ENCODE measurements around the gene DDX18. TPM values are rescaled to one million over a fixed set of nuclear protein-coding genes. Genes with fewer than 3 reads are reported as not detected.
A peak's percentile ranks its signal among the peaks of the same experiment; 100 is the strongest.

The DDX18 gene
- total RNA-seq (2014; rRNA removed; shearing (Covaris generic); ENCODE audit: low replicate concordance): 44.8 and 88.0 TPM in 2 replicates

DNA sequence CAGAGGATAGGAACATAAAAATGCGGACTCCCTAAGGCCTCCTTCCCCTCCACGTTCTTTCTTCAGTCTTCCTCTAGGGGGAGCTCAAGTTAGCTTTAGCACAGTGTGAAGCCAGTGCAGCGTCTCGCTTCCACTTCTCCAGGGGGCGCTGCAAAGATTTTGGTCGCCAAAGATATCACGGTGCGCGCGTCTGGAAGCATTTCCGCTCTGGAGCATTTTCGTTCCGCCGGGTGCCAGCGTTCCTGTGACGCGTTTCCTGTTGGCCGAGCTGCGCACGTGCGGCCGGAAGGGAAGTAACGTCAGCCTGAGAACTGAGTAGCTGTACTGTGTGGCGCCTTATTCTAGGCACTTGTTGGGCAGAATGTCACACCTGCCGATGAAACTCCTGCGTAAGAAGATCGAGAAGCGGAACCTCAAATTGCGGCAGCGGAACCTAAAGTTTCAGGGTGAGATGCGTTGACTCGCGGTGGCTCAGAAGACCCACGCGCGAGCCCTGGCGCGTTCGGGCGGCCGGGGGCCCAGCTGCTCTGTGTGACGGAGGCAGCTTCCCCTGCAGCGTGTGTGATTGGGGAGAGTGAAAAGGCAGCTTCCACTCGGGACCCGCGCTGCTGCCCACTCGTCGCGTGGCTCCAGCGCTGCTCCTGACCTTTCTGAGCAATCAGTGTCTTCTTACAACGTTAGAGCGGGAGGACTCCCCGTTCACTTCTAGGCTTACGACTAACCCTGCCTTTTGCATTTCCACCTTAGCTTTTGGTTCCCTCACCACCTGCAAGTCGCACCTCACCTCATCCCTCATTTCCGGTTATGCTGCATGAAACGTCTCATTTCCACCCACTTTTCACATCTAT lies at the start of gene DDX18:
Gene DDX18 (plus strand): TSS at position 275 of the 848 bp plus-strand sequence. CDS start 87 bp downstream, at position 362.
- peak within 1 kb of the TSS; percentile 88 for H3K4me2 ChIP-seq (ENCODE audit: low read depth, low read length, poor library complexity, severe bottlenecking)
- H3K79me2 ChIP-seq (ENCODE audit: low read length): peaks cover 47% of the 10 kb centered on the region
- H3K4me3 ChIP-seq (ENCODE audit: low read length): peak within 1 kb of the TSS; percentile 75
- DNase-seq: peak; percentile 99
- peak within 1 kb of the TSS; percentile 94 for H3K9ac ChIP-seq (ENCODE audit: low read length)
- H3K36me3 ChIP-seq (ENCODE audit: insufficient read depth, low read length): peaks cover 40% of the 10 kb centered on the region
- H2AFZ ChIP-seq (ENCODE audit: low read length): peak within 1 kb of the TSS; percentile 81
- peaks cover 21% of the 10 kb centered on the region for H3K4me1 ChIP-seq (ENCODE audit: low read length)
- H3K27ac ChIP-seq (ENCODE audit: low read length): peak within 1 kb of the TSS; percentile 67; the same call in 1 of the 2 replicates
- H3K9me2 ChIP-seq (replicated peaks; ENCODE audit: insufficient read depth, low read length): no peaks in the 10 kb centered on the region
- no peaks in the 10 kb centered on the region for H3K27me3 ChIP-seq (ENCODE audit: low read length)
- peaks cover 14% of the 10 kb centered on the region; the same call in 1 of the 2 replicates for H4K20me1 ChIP-seq (ENCODE audit: insufficient read depth, low read depth, low read length)
- no peaks in the 10 kb centered on the region for H3K9me3 ChIP-seq (ENCODE audit: low read length)

DNA sequence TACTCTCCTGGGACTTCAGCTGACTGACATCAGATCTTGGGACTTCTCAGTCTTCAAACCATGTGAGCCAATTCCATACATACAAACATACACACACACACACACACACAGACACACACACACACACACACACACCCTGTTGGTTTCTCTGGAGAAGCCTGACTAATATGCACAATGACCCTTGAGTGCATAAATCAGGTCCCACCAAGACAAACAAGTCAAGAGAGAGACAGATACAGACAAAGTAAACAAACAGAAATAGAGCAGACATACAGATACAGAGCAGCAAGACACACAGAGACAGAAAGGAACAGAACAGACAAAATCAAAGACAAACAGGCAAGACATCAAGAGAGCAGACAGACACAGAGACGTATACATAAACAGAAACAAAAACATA lies 43.8 kb upstream of the DDX18 start:
- no peaks in the 10 kb centered on the region for H3K27me3 ChIP-seq (ENCODE audit: low read length)
- no peak overlapping the region for H2AFZ ChIP-seq (ENCODE audit: low read length)
- H3K9me3 ChIP-seq (ENCODE audit: low read length): no peaks in the 10 kb centered on the region
- no peaks in the 10 kb centered on the region for H4K20me1 ChIP-seq (ENCODE audit: insufficient read depth, low read depth, low read length)
- H3K9me2 ChIP-seq (replicated peaks; ENCODE audit: insufficient read depth, low read length): no peaks in the 10 kb centered on the region
- H3K4me1 ChIP-seq (ENCODE audit: low read length): no peaks in the 10 kb centered on the region
- H3K9ac ChIP-seq (ENCODE audit: low read length): no peak overlapping the region
- no peak overlapping the region for H3K4me2 ChIP-seq (ENCODE audit: low read depth, low read length, poor library complexity, severe bottlenecking)
- H3K27ac ChIP-seq (ENCODE audit: low read length): no peak overlapping the region
- DNase-seq: no peak
- H3K36me3 ChIP-seq (ENCODE audit: insufficient read depth, low read length): no peaks in the 10 kb centered on the region
- H3K4me3 ChIP-seq (ENCODE audit: low read length): no peak overlapping the region
- H3K79me2 ChIP-seq (ENCODE audit: low read length): no peaks in the 10 kb centered on the region

DNA sequence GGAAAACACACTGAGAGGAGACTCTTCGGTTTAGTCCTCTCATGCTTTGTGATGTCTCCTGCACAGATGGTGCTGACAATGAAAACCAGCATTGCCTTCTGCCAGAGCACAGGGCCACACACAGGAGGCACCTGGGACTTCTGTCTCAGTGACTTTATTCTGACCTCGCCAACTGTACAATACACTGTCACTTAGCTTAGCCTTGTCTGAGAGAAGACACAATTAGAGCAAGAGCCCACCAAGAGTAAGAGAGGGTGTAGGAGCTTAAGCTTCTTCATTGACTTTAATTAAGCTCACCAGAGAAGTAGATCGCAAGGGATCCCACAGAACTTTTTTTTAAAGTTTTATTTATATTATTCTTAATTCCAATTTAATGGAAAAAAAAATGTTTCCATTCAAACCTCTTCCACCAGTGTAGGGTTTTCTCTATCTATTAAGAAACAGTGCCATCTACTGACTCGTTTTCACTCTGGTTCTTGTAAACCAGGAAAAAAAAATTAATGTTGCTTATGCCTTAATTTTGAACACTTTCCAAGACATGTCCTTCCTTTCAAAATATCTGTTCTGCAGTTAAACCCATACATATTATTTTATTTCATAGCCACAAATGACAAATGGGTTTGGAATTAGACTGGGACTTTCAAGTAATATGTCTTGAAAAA lies 42.4 kb upstream of the DDX18 start:
- Histone ChIP-seq H3K9me2 (replicated peaks; ENCODE audit: insufficient read depth, low read length) (no peaks in the 10 kb centered on the region), H3K79me2 (ENCODE audit: low read length) (no peaks in the 10 kb centered on the region), H3K9me3 (ENCODE audit: low read length) (no peaks in the 10 kb centered on the region), H3K36me3 (ENCODE audit: insufficient read depth, low read length) (no peaks in the 10 kb centered on the region), H3K9ac (ENCODE audit: low read length) (no peak overlapping the region), H3K27me3 (ENCODE audit: low read length) (no peaks in the 10 kb centered on the region), H3K4me1 (ENCODE audit: low read length) (no peaks in the 10 kb centered on the region), H4K20me1 (ENCODE audit: insufficient read depth, low read depth, low read length) (no peaks in the 10 kb centered on the region), H3K4me2 (ENCODE audit: low read depth, low read length, poor library complexity, severe bottlenecking) (no peak overlapping the region), H3K27ac (ENCODE audit: low read length) (no peak overlapping the region), H3K4me3 (ENCODE audit: low read length) (no peak overlapping the region), H2AFZ (ENCODE audit: low read length) (no peak overlapping the region)
- peak; percentile 75 for DNase-seq

DNA sequence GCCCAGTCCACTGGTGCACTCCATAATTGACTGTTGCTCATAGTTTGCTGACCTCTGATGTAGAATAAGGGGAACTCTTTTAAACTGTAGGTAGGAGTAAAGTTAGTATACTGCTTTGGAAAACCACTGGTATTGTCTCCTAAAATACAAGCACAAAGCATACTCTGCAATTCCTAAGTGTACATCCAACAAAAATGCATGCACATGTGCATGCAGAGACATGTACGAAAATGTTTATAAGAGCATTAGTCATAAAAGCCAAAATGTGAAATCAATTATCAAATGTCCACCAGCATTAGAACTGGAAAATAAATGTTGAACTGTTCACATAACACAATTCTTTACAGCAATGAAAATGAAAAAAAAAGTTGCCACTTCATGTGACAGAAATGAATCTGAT lies 39.8 kb upstream of the DDX18 start:
- Histone ChIP-seq H3K9ac (ENCODE audit: low read length) (no peak overlapping the region), H3K4me1 (ENCODE audit: low read length) (no peaks in the 10 kb centered on the region), H3K9me3 (ENCODE audit: low read length) (no peaks in the 10 kb centered on the region), H3K9me2 (replicated peaks; ENCODE audit: insufficient read depth, low read length) (no peaks in the 10 kb centered on the region), H3K4me2 (ENCODE audit: low read depth, low read length, poor library complexity, severe bottlenecking) (no peak overlapping the region), H2AFZ (ENCODE audit: low read length) (no peak overlapping the region), H3K79me2 (ENCODE audit: low read length) (no peaks in the 10 kb centered on the region), H3K4me3 (ENCODE audit: low read length) (no peak overlapping the region), H4K20me1 (ENCODE audit: insufficient read depth, low read depth, low read length) (no peaks in the 10 kb centered on the region), H3K27me3 (ENCODE audit: low read length) (no peaks in the 10 kb centered on the region), H3K27ac (ENCODE audit: low read length) (no peak overlapping the region), H3K36me3 (ENCODE audit: insufficient read depth, low read length) (no peaks in the 10 kb centered on the region)
- DNase-seq: no peak

DNA sequence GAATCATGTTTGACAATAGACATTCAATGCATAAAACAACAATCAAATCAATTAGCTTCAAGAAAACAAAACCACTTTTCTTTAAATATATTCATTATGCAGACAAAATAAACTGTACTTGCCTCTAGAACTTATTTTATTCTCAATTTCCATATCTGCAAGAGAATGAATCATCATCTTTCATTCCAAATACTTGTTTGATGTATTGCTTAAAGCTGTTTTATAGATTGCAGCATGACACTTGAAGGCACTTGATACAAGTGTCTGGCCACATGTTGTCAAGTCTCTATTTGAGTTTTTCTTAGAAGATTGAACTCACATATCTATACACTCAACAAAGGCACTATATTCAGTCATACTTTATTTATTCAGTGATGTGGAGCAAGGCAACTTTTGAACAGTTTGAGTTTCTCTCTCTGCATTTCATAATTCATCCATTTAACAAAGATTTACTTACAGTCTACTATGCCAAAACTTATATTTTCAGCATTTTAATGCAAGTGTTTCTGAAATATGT lies 38.7 kb upstream of the DDX18 start:
- H3K79me2 ChIP-seq (ENCODE audit: low read length): no peaks in the 10 kb centered on the region
- DNase-seq: no peak

DNA sequence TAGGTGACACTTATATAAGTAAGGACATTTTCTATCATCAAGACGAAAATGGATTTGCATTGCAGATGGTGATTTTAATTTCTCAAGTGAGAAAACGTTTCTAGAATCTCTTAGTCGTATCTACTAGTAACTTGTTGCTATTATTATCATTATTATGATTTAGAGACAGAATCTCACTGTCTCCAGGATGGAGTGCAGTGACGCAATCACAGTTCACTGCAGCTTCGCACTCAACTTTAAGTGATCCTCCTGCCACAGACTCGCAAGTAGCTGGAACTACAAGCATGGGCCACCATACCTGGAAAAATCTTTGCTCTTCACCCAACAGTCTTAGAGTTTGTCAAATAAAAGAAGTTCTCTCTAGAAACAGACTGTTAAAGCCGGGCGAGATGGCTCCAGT lies 37.6 kb upstream of the DDX18 start:
- H3K27me3 ChIP-seq (ENCODE audit: low read length): no peaks in the 10 kb centered on the region
- no peaks in the 10 kb centered on the region for H3K36me3 ChIP-seq (ENCODE audit: insufficient read depth, low read length)
- H2AFZ ChIP-seq (ENCODE audit: low read length): no peak overlapping the region
- no peak overlapping the region for H3K9ac ChIP-seq (ENCODE audit: low read length)
- H3K9me3 ChIP-seq (ENCODE audit: low read length): no peaks in the 10 kb centered on the region
- no peaks in the 10 kb centered on the region for H3K4me1 ChIP-seq (ENCODE audit: low read length)
- no peaks in the 10 kb centered on the region for H3K79me2 ChIP-seq (ENCODE audit: low read length)
- DNase-seq: no peak
- H4K20me1 ChIP-seq (ENCODE audit: insufficient read depth, low read depth, low read length): no peaks in the 10 kb centered on the region
- no peak overlapping the region for H3K27ac ChIP-seq (ENCODE audit: low read length)
- no peaks in the 10 kb centered on the region for H3K9me2 ChIP-seq (replicated peaks; ENCODE audit: insufficient read depth, low read length)
- no peak overlapping the region for H3K4me2 ChIP-seq (ENCODE audit: low read depth, low read length, poor library complexity, severe bottlenecking)
- H3K4me3 ChIP-seq (ENCODE audit: low read length): no peak overlapping the region

More for the DNA sequence above, 38.7 kb upstream of the DDX18 start:
- Histone ChIP-seq H3K9me3 (ENCODE audit: low read length) (no peaks in the 10 kb centered on the region), H3K27ac (ENCODE audit: low read length) (no peak overlapping the region), H3K4me3 (ENCODE audit: low read length) (no peak overlapping the region), H3K4me2 (ENCODE audit: low read depth, low read length, poor library complexity, severe bottlenecking) (no peak overlapping the region), H3K27me3 (ENCODE audit: low read length) (no peaks in the 10 kb centered on the region), H3K9ac (ENCODE audit: low read length) (no peak overlapping the region), H3K4me1 (ENCODE audit: low read length) (no peaks in the 10 kb centered on the region), H3K9me2 (replicated peaks; ENCODE audit: insufficient read depth, low read length) (no peaks in the 10 kb centered on the region), H4K20me1 (ENCODE audit: insufficient read depth, low read depth, low read length) (no peaks in the 10 kb centered on the region), H2AFZ (ENCODE audit: low read length) (no peak overlapping the region), H3K36me3 (ENCODE audit: insufficient read depth, low read length) (no peaks in the 10 kb centered on the region)

DNA sequence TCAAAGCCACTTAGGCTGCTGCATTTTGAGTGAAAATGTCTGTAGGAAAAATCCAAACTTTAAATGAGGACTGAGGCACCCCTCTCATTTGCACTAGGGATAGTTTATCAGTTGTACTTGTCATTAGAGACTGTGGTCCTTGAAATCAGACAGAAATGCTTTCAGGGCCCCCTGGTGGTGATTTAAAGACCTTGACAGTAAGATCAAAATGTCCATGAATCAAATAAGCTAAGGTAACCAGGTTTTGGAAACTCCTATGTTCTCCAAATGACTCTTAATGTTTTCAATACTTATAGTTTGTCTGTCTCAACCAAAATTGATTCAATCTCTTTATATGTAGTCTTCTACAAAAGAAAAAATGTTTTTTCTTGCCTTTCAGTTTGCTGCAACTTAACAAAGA lies 28.8 kb upstream of the DDX18 start:
- Histone ChIP-seq H3K36me3 (ENCODE audit: insufficient read depth, low read length) (no peaks in the 10 kb centered on the region), H2AFZ (ENCODE audit: low read length) (no peak overlapping the region), H3K4me2 (ENCODE audit: low read depth, low read length, poor library complexity, severe bottlenecking) (no peak overlapping the region), H3K27me3 (ENCODE audit: low read length) (no peaks in the 10 kb centered on the region), H4K20me1 (ENCODE audit: insufficient read depth, low read depth, low read length) (no peaks in the 10 kb centered on the region), H3K9me3 (ENCODE audit: low read length) (no peaks in the 10 kb centered on the region), H3K79me2 (ENCODE audit: low read length) (no peaks in the 10 kb centered on the region), H3K9ac (ENCODE audit: low read length) (no peak overlapping the region), H3K9me2 (replicated peaks; ENCODE audit: insufficient read depth, low read length) (no peaks in the 10 kb centered on the region), H3K27ac (ENCODE audit: low read length) (no peak overlapping the region), H3K4me3 (ENCODE audit: low read length) (no peak overlapping the region), H3K4me1 (ENCODE audit: low read length) (no peaks in the 10 kb centered on the region)
- peak; percentile 88 for DNase-seq

DNA sequence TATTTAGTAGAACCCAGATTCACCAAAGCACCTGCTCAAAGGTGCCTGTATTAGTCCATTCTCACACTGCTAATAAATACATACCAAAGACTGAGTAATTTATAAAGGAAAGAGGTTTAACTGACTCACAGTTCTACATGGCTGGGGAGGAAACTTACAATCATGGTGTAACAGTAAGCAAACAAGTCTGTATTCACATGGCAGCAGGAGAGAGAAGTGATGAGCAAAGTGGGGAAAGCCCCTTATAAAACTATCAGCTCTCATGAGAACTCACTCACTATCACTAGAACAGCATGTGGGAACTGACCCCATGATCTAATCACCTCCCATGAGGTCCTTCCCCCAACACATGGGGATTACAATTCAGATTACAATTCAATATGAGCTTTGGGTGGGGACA lies 28.0 kb upstream of the DDX18 start:
- H2AFZ ChIP-seq (ENCODE audit: low read length): no peak overlapping the region
- no peak overlapping the region for H3K9ac ChIP-seq (ENCODE audit: low read length)
- no peak overlapping the region for H3K4me2 ChIP-seq (ENCODE audit: low read depth, low read length, poor library complexity, severe bottlenecking)
- no peaks in the 10 kb centered on the region for H3K36me3 ChIP-seq (ENCODE audit: insufficient read depth, low read length)
- no peak overlapping the region for H3K27ac ChIP-seq (ENCODE audit: low read length)
- H3K9me2 ChIP-seq (replicated peaks; ENCODE audit: insufficient read depth, low read length): no peaks in the 10 kb centered on the region
- no peak overlapping the region for H3K4me3 ChIP-seq (ENCODE audit: low read length)
- H3K27me3 ChIP-seq (ENCODE audit: low read length): no peaks in the 10 kb centered on the region
- no peaks in the 10 kb centered on the region for H3K4me1 ChIP-seq (ENCODE audit: low read length)
- no peak for DNase-seq
- H3K79me2 ChIP-seq (ENCODE audit: low read length): no peaks in the 10 kb centered on the region
- no peaks in the 10 kb centered on the region for H3K9me3 ChIP-seq (ENCODE audit: low read length)
- no peaks in the 10 kb centered on the region for H4K20me1 ChIP-seq (ENCODE audit: insufficient read depth, low read depth, low read length)

All from Karpas-422 (cell line).